HG03175 (cell line): Measurements from ENCODE around the gene GTF2H4.
A peak's percentile ranks its signal among the peaks of the same experiment; 100 is the strongest.

Experiments used
- ATAC-seq: cut with Tn5 transposase; IDR thresholded peaks from one replicate; pipeline ENCODE4 v1.9.1; 2021; ENCODE audit warnings: mild to moderate bottlenecking, moderate library complexity; ENCODE audit not compliant: unreplicated experiment

The GTF2H4 gene

DNA sequence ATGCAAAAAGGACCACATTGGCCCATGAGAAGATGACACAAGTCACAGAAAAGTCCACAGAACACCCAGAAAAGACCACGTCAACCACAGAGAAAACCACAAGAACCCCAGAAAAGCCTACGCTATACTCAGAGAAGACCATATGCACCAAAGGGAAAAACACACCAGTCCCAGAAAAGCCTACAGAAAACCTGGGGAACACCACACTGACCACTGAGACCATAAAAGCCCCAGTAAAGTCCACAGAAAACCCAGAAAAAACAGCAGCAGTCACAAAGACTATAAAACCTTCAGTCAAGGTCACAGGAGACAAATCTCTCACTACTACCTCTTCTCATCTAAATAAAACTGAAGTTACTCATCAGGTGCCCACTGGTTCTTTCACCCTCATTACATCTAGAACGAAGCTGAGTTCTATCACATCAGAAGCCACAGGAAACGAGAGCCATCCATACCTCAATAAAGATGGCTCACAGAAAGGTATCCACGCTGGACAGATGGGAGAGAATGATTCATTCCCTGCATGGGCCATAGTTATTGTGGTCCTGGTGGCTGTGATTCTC, 44.0 kb downstream of the GTF2H4 start:
- ATAC-seq = no peak

DNA sequence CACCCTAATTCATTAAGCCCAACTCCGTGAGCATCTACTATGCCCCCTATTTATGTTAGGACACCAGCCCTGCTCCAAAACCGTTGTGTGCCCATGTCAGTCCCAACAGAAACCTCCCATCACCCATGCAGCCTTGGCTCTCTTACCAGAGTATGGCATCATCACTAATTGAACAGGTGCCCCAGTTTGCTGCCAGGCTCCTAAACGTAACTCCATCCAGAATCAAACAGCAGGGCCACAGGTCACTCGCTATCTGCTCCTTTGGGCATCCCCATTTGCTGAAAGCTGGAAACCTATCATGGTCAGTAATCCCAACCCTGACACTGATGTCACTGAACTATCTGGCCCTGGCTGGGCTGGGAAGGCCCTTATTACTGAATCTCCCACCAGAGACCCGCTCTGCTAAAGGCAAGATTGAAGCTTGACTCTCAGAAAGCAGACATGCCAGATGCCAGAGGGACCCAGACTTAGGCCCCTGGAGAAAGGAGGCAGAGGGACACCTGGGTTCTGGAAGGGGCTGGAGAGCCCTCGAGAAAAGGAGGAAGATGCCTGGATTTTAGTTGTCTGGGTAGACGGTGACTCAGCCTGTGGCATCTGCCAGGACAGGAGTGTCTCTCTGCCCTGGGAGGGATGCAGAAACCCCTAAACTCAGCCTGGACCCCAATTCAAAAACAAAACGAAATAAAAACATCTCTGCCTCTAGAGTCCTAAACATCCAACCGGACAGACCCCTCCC, 46.8 kb downstream of the GTF2H4 start:
- no peak for ATAC-seq

DNA sequence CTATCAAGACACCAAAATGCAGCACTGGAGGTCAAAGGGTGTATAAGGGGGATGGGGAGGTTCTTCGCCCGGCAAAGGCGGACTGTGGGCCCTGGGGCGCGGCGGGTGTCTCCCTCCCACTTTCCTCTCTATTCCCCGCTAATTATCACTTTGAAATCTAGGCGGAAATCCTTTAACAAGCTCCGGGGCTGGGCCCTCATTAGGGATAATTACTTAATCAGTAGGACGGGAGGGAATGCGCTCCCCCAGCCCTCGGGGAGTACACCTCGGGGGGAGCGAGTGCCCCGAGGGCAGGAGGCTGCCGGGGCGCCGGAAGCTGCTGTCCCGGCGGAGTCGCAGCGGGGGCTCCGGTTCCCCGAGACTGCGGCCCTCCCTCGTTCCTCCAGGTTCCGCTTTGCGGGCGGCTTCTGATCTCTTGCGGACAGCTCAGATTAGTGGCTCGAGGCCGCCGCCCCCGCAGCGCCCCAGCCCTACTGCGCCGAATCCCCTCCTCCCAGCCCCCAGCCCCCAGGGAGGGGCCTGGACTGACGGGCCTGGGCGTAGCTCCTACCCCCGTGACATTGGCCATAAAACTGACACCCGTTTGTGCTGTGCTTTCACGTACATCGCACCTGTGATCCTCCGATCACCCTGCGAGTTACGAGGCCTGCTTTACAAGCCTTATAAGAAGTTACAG, 47.5 kb downstream of the GTF2H4 start:
- ATAC-seq = peak; percentile 58

DNA sequence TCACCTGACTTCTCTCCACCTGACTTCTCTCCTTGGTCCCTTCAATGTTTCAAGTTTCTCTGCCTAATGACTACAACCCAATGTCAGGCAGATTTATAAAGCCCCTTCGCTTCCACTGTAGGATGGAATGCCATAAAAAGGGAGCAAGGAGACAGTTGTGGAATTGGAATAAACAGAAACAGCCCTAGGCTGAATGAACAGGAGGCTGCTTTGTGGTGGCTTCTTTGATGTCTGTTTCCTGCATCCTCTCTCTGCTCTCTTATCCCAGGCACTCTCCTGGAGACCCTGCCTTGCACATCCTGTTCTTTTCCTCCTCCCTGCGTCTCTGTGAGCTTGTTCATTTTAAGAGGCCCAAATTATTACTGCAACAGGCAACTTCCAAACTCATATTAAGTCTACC, 49.7 kb downstream of the GTF2H4 start:
- ATAC-seq = no peak

DNA sequence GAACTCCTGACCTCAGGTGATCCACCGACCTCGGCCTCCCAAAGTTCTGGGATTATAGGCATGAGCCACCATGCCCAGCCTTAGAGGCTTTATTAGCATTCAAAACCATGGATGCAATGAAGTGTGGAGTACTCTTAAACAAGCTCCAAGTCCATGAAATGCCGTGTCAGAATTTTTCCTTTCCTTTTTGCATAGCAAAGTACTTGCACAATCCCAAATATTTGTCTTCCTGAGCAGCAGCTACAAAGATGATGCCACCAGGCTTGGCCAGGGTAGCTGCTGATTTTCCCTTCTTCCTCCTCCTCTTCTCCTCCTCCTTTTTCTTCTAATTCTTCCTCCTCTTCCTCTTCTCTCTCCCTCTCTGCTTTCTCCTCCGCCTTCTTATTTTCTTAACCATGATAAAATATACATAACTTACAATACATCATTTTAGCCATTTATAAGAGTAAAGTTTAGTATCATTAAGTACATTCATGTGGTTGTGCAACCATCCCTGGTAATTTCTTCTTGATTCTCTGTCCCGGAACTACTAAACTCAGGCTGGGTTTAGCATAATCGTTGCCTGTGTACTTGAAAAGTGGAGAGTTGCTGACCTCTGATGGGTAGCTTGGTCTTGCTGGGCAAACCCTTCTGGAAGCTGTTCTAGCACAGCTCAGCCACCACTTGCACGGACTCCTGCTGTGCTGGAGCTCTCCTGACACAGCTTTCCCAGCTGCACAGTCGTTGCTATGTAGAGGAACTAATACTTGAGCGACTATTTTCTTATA, 53.1 kb downstream of the GTF2H4 start:
- no peak for ATAC-seq

DNA sequence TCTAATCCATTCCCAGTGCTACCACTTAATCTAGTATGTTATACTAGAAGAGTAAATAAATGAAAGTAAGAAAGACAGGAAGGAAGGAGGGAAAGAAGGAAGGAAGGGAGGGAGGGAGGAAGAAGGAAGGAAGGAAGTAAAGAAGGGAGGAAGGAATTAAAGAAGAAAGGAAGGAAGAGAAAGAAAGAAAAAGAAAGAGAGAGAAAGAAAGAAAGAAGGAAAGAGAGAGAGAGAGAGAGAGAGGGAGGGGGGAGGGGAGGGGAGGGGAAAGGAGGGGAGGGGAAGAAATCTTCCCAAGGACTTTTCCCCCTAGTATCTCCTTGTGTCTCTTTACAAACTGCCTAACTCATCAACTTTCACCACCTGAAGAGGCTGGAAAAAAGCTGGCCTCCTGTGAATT, 54.7 kb downstream of the GTF2H4 start:
- ATAC-seq = no peak

DNA sequence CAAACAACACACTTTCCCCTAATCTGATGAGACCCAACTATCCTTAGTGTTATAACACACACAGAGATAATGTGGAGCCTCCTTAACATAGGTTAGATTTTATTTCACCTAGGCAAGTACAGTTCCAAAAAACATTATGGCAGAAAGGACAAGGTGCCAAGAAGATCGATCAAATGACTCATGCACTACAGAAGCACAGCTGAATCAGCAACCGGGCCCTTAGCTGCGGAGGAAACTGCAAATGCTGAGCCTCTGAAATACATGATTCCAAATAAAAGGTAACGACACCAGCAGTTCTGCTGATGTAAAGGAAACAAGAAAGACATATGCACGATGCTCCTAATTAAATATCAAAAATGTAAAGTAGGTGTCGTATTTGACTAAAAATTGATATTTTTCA, 55.6 kb downstream of the GTF2H4 start:
- ATAC-seq = no peak
